ENCODE measurements around the gene CCNL2.
"Not testable (repeated sequence)": the region's sequence is repeated elsewhere in the genome, so short reads cannot be mapped to it uniquely, and the experiment has no call there.

Gene CCNL2

GRCh38 chr1:1399187-1399871 lies at the start of gene CCNL2:
TSS of gene CCNL2 (minus strand) at chr1:1399335. CDS start at chr1:1399306, 29 bp downstream.
- peak within 1 kb of the TSS; percentile 95 for H3K27ac Mint-ChIP-seq
- H3K27me3 Mint-ChIP-seq, result no peaks in the 10 kb centered on the region
- H3K4me3 Mint-ChIP-seq, result peak within 1 kb of the TSS; percentile 96
- peaks cover 58% of the 10 kb centered on the region for H3K4me1 Mint-ChIP-seq (ENCODE audit: low read depth)
- H3K9me3 Mint-ChIP-seq, result no peaks in the 10 kb centered on the region
- peaks cover 90% of the 10 kb centered on the region for H3K36me3 Mint-ChIP-seq (ENCODE audit: low read depth)
- peak; percentile 99 for DNase-seq

GRCh38 chr1:1446631-1447030 lies 47.5 kb upstream of the CCNL2 start:
- H3K9me3 Mint-ChIP-seq; H3K27ac Mint-ChIP-seq; H3K4me3 Mint-ChIP-seq; H3K36me3 Mint-ChIP-seq (ENCODE audit: low read depth); DNase-seq; H3K27me3 Mint-ChIP-seq; H3K4me1 Mint-ChIP-seq (ENCODE audit: low read depth): not testable (repeated sequence)

GRCh38 chr1:1442069-1442770 lies 43.1 kb upstream of the CCNL2 start:
- Mint-ChIP-seq H3K36me3 (ENCODE audit: low read depth) (no peaks in the 10 kb centered on the region), H3K4me1 (ENCODE audit: low read depth) (peaks cover 4% of the 10 kb centered on the region), H3K27me3 (peaks cover 14% of the 10 kb centered on the region), H3K27ac (no peak overlapping the region), H3K9me3 (no peaks in the 10 kb centered on the region), H3K4me3 (no peak overlapping the region)
- no peak for DNase-seq

- DNase-seq, result peak; percentile 82
- H3K4me1 Mint-ChIP-seq (ENCODE audit: low read depth), result peaks cover 7% of the 10 kb centered on the region
- no peaks in the 10 kb centered on the region for H3K9me3 Mint-ChIP-seq
- H3K27ac Mint-ChIP-seq, result no peak overlapping the region
- H3K36me3 Mint-ChIP-seq (ENCODE audit: low read depth), result no peaks in the 10 kb centered on the region
- peaks cover 20% of the 10 kb centered on the region for H3K27me3 Mint-ChIP-seq
- H3K4me3 Mint-ChIP-seq, result no peak overlapping the region
These were observed 42.1 kb upstream of the CCNL2 start for GRCh38 chr1:1441002-1441888.

GRCh38 chr1:1440262-1441001 lies 41.3 kb upstream of the CCNL2 start:
- Mint-ChIP-seq H3K4me3 (no peak overlapping the region), H3K27ac (no peak overlapping the region), H3K27me3 (peaks cover 23% of the 10 kb centered on the region), H3K4me1 (ENCODE audit: low read depth) (peaks cover 8% of the 10 kb centered on the region), H3K36me3 (ENCODE audit: low read depth) (no peaks in the 10 kb centered on the region), H3K9me3 (no peaks in the 10 kb centered on the region)
- DNase-seq, result no peak

- Mint-ChIP-seq H3K36me3 (ENCODE audit: low read depth) (no peaks in the 10 kb centered on the region), H3K4me1 (ENCODE audit: low read depth) (peaks cover 13% of the 10 kb centered on the region), H3K27me3 (peaks cover 30% of the 10 kb centered on the region), H3K9me3 (no peaks in the 10 kb centered on the region), H3K4me3 (no peak overlapping the region), H3K27ac (no peak overlapping the region)
- no peak for DNase-seq
These were observed 40.6 kb upstream of the CCNL2 start for GRCh38 chr1:1439546-1440261.

GRCh38 chr1:1438531-1439381 lies 39.6 kb upstream of the CCNL2 start:
- no peak overlapping the region for H3K4me3 Mint-ChIP-seq
- H3K27ac Mint-ChIP-seq, result no peak overlapping the region
- peaks cover 33% of the 10 kb centered on the region for H3K27me3 Mint-ChIP-seq
- no peak for DNase-seq
- peaks cover 18% of the 10 kb centered on the region for H3K4me1 Mint-ChIP-seq (ENCODE audit: low read depth)
- H3K9me3 Mint-ChIP-seq, result no peaks in the 10 kb centered on the region
- H3K36me3 Mint-ChIP-seq (ENCODE audit: low read depth), result no peaks in the 10 kb centered on the region

GRCh38 chr1:1437904-1438376 lies 38.8 kb upstream of the CCNL2 start:
- Mint-ChIP-seq H3K36me3 (ENCODE audit: low read depth) (no peaks in the 10 kb centered on the region), H3K27me3 (peaks cover 33% of the 10 kb centered on the region), H3K27ac (no peak overlapping the region), H3K4me1 (ENCODE audit: low read depth) (peaks cover 22% of the 10 kb centered on the region), H3K4me3 (no peak overlapping the region), H3K9me3 (no peaks in the 10 kb centered on the region)
- DNase-seq, result no peak

- Mint-ChIP-seq H3K4me1 (ENCODE audit: low read depth) (peaks cover 22% of the 10 kb centered on the region), H3K27me3 (peaks cover 36% of the 10 kb centered on the region), H3K9me3 (no peaks in the 10 kb centered on the region), H3K36me3 (ENCODE audit: low read depth) (no peaks in the 10 kb centered on the region), H3K27ac (no peak overlapping the region), H3K4me3 (no peak overlapping the region)
- DNase-seq, result no peak
These were observed 38.1 kb upstream of the CCNL2 start for GRCh38 chr1:1437033-1437903.

- Mint-ChIP-seq H3K36me3 (ENCODE audit: low read depth) (no peaks in the 10 kb centered on the region), H3K27ac (no peak overlapping the region), H3K4me1 (ENCODE audit: low read depth) (peaks cover 22% of the 10 kb centered on the region), H3K9me3 (no peaks in the 10 kb centered on the region), H3K4me3 (no peak overlapping the region), H3K27me3 (peaks cover 41% of the 10 kb centered on the region)
- DNase-seq, result no peak
These were observed 37.5 kb upstream of the CCNL2 start for GRCh38 chr1:1436630-1437032.

GRCh38 chr1:1435911-1436629 lies 36.9 kb upstream of the CCNL2 start:
- Mint-ChIP-seq H3K36me3 (ENCODE audit: low read depth) (no peaks in the 10 kb centered on the region), H3K4me1 (ENCODE audit: low read depth) (peaks cover 22% of the 10 kb centered on the region), H3K27ac (no peak overlapping the region), H3K27me3 (peaks cover 44% of the 10 kb centered on the region), H3K4me3 (peak overlapping the region; percentile 25), H3K9me3 (no peaks in the 10 kb centered on the region)
- DNase-seq, result no peak

Measured in activated T-cell treated with anti-CD3 and anti-CD28 coated beads, Interleukin-2, amount 50 U/mL, for 24 hours (primary cell).